Stimulated activated CD4-positive, alpha-beta T cell treated with anti-CD3 and anti-CD28 coated beads, TNF-alpha, amount 100 ng/mL, for 24 hours (primary cell): ENCODE results near the gene RCN2.
A peak's percentile ranks its signal among the peaks of the same experiment; 100 is the strongest.
"Not testable (repeated sequence)": the region's sequence is repeated elsewhere in the genome, so short reads cannot be mapped to it uniquely, and the experiment has no call there.

Source experiments
- DNase-seq, 3 experiments: peaks; one replicate each; pipeline ENCODE4 v3.0.0-alpha.2; 2020; ENCODE audit warnings: low read depth in 3 of 3

Gene RCN2

GRCh38 chr15:76932135-76932966 lies 802 bp downstream of the RCN2 start:
- no peak for DNase-seq

DNA sequence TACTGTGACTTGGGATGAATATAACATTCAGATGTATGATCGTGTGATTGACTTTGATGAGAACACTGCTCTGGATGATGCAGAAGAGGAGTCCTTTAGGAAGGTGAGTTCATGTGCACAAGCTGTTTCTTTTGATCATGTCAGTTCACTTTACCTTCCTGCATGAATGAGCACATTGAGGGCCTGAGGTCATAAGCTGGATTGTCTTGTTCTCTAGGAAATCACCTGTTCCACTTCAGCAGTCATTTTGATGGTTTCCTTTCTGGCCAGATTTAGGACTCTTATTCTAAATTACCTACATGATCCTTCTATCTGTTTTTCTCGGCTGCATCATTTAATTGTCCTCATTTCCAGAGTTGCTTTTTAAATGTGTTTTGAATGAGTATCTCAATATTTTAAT lies 4.1 kb downstream of the RCN2 start:
- DNase-seq = no peak

- DNase-seq = no peak
Measured at GRCh38 chr15:76936671-76937070, 5.1 kb downstream of the RCN2 start.

- DNase-seq = no peak
Measured at GRCh38 chr15:76938752-76939151, 7.2 kb downstream of the RCN2 start.

DNA sequence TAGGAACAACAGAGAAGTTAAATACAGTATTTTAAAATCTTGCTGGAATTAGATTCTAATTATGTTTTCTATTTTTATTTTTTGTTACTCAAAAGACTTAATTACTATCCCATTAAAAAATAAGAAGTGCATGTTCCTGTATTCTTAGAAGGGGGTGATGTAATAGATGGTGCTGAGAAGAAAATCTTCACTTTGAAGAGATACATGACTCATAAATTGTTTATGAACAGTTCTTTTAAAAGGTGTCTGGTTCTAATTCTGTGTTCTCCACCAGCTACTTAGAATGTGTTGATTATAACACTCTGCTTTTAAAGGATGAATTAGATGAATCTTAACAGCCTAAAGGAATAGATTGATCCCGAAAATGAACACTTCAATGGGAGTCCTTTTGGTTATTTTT lies 8.2 kb downstream of the RCN2 start:
- no peak for DNase-seq

DNA sequence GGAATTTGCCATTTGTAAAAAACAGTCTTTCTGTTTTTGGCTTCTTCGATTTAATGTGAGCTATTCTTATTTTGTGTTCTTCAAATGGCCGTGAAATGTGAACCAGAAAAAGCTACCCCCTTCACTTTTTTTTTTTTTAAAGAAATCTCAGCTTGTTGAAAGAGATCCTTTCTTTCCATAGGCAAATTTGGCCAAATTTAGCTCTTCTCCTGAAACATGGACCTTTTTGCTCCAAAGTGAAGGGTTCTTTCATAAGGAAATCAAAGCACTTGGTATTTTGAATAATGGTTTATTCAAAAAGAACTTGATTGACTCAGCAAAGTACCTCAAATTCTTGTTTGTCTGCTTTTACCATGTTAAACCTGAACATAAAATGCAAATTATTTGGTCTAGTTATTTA lies 10.1 kb downstream of the RCN2 start:
- no peak for DNase-seq

- no peak for DNase-seq
Measured at GRCh38 chr15:76942331-76942730, 10.8 kb downstream of the RCN2 start.

DNA sequence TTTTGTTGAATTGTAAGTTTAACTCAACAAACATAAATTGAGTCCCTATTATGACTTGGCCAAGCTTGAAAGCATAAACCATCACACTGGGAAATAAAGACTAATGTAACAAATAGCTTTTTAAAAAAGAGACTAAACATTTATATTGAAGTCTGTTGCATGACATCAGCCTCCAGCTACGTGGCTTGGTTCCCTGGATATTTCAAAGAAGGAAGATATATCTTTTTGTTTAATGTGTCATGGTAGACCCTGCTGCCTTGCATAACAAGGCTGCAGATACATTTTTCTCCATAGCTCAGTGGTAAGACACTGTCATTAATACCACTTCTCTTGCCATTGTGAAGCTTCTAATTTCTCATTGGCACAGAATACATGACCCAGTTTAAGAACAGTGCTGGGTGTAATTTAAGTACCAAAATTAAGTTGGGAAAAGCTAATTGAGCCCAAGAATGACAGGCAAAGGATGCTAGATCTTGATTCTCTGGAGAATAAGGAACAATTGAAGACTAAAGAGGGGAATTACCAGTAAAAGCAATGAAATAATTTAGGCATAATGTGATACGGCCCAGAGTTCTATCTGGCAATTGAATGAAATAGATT lies 14.0 kb downstream of the RCN2 start:
- no peak for DNase-seq

GRCh38 chr15:76947454-76947853 lies 15.9 kb downstream of the RCN2 start:
- DNase-seq = no peak

- DNase-seq = no peak
Measured at GRCh38 chr15:76951220-76951619, 19.7 kb downstream of the RCN2 start.

DNA sequence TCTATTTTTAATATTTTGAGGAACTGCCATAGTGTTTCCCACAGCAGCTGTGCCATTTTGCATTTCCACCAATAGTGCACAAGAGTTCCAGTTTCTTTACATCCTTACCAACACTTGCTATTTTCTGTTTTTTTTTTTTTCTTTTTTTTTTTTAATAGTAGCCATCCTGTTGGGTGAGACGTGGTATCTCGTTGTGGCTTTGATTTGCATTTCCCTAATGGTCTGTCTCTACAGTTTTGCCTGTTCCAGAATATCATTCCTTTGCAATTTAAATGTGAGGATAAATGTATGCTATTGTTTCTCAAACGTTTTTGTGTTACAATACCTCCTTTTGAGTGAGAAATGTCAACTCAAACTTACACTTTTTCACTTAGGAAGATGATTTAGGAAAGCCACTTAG lies 22.4 kb downstream of the RCN2 start:
- DNase-seq = no peak

DNA sequence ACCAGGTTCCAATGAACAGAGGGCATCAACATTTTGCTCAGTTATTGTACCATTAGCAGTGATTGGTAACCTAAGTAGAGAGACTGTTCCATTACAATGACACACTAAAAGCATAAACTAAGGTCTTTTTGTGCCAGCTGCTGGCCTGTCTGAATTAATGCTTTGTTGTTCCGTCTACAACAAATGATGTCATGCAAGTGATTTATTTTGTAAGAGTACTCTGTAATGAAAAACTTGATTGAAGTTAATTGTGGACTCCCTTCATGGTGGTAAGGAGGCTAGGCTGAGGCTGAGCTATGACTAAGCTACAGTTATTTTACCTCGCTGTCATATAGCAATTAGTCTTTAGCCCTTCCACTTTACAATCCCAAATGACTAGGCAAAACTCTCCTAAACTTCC lies 23.2 kb downstream of the RCN2 start:
- no peak for DNase-seq

- DNase-seq = no peak
Measured at GRCh38 chr15:76961268-76962011, 29.9 kb downstream of the RCN2 start.

DNA sequence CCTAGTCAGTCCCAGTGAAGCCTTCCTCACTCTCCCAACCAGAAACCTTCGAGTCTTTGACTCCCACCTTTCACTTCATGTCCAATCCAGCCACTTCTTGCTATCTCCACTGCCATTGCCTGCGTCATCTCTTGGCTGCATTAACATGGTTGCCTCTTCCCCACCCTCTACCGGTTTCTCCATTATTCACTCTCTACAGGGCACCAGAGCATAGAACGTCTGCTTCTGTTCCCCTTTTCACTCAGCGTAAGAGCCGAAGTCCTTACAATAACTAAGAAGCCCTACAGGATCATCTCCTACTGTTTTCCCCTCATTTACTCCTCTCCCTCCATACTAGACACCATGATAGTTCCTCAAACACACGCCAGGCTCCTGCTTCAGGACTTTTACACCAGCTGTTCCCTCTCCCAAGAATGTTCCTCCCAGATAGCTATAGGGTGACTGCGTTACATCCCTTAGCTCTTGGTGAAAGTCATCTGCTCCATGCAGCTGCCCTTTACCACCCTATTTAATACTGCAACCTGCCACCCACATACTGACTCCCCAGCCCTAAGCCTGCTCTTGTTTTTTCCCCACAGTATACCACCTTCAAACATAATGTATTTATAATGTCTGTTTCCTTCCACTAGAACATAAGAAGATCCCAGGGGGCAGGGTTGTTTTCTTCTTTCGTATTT lies 30.9 kb downstream of the RCN2 start:
- no peak for DNase-seq

DNA sequence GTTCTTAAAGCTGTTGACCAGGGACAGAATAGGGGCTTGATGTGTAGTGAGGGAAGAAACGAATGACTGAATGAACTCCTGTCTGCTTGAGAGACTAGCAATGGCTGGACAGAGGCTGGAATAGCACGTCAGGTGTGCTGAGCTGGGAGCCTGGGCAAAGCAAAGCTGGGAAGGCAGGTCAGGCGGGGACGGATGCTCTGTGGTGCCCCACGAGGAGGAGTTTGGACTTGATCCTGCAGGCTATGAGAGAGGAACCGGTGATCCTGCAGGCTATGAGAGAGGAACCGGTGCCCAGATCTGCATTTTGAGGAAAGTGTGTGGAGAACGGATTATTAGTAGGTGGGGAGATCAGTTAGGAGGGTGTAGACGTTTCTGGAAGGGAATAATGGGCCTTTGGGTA lies 32.0 kb downstream of the RCN2 start:
- DNase-seq = no peak

- no peak for DNase-seq
Measured at GRCh38 chr15:76964157-76964556, 32.6 kb downstream of the RCN2 start.

- not testable (repeated sequence) for DNase-seq
Measured at GRCh38 chr15:76966051-76966450, 34.5 kb downstream of the RCN2 start.

- DNase-seq = no peak
Measured at GRCh38 chr15:76967067-76967466, 35.5 kb downstream of the RCN2 start.

DNA sequence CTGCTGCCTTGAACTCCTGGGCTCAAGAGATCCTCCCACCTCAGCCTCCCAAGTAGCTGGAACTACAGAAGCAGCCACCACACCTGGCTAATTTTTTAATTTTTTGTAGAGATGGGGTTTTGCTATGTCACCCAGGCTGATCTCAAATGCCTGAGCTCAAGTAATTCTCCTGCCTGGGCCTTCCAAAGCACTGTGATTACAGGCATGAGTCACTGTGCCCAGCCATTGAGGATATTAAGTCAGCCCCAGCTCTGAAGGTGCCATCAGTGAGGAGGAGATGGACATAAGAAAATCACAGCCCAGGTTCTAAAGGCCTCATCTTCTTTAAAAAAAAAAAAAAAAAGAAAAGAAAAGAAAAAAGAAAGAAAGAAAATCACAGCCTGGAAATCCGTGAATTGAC lies 36.8 kb downstream of the RCN2 start:
- no peak for DNase-seq

- no peak for DNase-seq
Measured at GRCh38 chr15:76972389-76973361, 41.1 kb downstream of the RCN2 start.

DNA sequence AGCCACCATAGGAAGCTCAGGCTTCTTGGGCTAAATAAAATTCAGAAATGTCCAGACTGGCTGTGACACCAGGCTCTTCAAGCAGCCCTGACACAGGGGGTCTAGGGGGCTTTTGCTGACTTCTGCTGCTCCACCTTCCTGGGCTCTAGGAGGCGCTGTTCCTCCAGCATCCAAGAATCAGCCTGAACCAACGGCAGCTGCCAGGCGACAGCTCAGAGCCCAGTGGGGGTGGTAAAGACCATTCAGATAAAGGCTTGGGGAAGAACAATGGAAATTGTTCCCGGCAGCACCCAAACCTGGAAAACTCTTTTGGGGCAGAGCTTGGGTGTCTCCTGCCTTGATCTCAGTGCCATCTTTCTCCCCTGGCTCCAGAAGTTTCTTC lies 41.8 kb downstream of the RCN2 start:
- peak in 2 of 3 experiments; percentile 50 to 64 for DNase-seq
